ENCODE results near the gene NF1.

The NF1 gene

GRCh38 chr17:31132977-31133376 is 38.2 kb downstream of the NF1 start:
- TF ChIP-seq FOXP2 (optimal IDR thresholded peaks at IDR 0.05; ENCODE audit: borderline replicate concordance, extremely low read depth, extremely low read length, insufficient read depth) (no peak), POLR2AphosphoS5 (IDR thresholded peaks at IDR 0.05; ENCODE audit: low read depth, low read length) (no peak), SIN3A (IDR thresholded peaks at IDR 0.05; ENCODE audit: borderline replicate concordance, insufficient read depth, low read length) (no peak), REST (IDR thresholded peaks at IDR 0.05; ENCODE audit: insufficient read depth in 1 of 2, low read depth in 2 of 2, low read length in 2 of 2) (no peak), TAF1 (IDR thresholded peaks at IDR 0.05; ENCODE audit: borderline replicate concordance, insufficient read depth, low read length) (no peak)

DNA sequence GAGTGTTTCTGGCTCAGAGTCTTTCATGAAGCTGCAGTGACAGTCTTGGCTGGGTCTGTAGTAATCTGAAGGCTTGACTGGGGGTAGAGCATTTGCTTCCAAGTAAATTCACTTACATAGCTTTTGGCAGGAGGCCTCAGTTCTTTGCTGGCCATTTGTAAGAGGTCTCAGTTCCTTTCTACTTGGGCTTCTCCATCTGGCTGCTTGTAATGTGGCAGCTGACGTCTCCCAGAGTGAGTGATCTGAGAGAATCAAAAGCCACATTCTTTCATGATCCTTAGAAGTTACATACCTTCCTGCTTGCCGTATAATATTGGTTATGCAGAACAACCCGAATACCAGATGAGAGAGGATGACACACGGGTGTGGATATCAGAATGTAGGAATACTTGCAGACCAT is 39.8 kb downstream of the NF1 start:
- no peak for TF ChIP-seq POLR2AphosphoS5 (IDR thresholded peaks at IDR 0.05; ENCODE audit: low read depth, low read length)
- no peak for TF ChIP-seq TAF1 (IDR thresholded peaks at IDR 0.05; ENCODE audit: borderline replicate concordance, insufficient read depth, low read length)
- no peak for TF ChIP-seq FOXP2 (optimal IDR thresholded peaks at IDR 0.05; ENCODE audit: borderline replicate concordance, extremely low read depth, extremely low read length, insufficient read depth)
- TF ChIP-seq REST (IDR thresholded peaks at IDR 0.05; ENCODE audit: insufficient read depth in 1 of 2, low read depth in 2 of 2, low read length in 2 of 2) = no peak
- no peak for TF ChIP-seq SIN3A (IDR thresholded peaks at IDR 0.05; ENCODE audit: borderline replicate concordance, insufficient read depth, low read length)

GRCh38 chr17:31136319-31136718 is 41.5 kb downstream of the NF1 start:
- no peak for TF ChIP-seq TAF1 (IDR thresholded peaks at IDR 0.05; ENCODE audit: borderline replicate concordance, insufficient read depth, low read length)
- TF ChIP-seq SIN3A (IDR thresholded peaks at IDR 0.05; ENCODE audit: borderline replicate concordance, insufficient read depth, low read length) = no peak
- TF ChIP-seq REST (IDR thresholded peaks at IDR 0.05; ENCODE audit: insufficient read depth in 1 of 2, low read depth in 2 of 2, low read length in 2 of 2) = no peak
- no peak for TF ChIP-seq POLR2AphosphoS5 (IDR thresholded peaks at IDR 0.05; ENCODE audit: low read depth, low read length)
- TF ChIP-seq FOXP2 (optimal IDR thresholded peaks at IDR 0.05; ENCODE audit: borderline replicate concordance, extremely low read depth, extremely low read length, insufficient read depth) = no peak

DNA sequence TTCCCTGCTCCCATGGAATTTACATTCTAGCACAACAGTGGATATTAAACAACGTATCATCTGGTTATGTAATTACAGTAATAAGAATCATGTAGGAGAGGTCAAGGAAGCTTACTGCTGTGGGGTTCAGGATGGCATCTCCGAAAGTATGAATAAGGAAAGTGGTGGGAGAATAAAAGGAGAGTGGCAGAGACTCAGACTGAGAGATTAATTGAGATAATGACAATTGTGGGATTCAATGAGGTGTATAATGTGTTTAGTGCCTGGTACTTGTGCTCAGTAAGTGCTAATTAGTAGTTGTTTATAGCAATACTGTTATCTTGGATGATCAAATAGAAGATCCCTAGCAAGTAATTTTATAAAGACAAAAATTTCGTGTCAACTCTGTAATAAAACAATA is 45.3 kb downstream of the NF1 start:
- no peak for TF ChIP-seq REST (IDR thresholded peaks at IDR 0.05; ENCODE audit: insufficient read depth in 1 of 2, low read depth in 2 of 2, low read length in 2 of 2)
- no peak for TF ChIP-seq TAF1 (IDR thresholded peaks at IDR 0.05; ENCODE audit: borderline replicate concordance, insufficient read depth, low read length)
- no peak for TF ChIP-seq FOXP2 (optimal IDR thresholded peaks at IDR 0.05; ENCODE audit: borderline replicate concordance, extremely low read depth, extremely low read length, insufficient read depth)
- TF ChIP-seq POLR2AphosphoS5 (IDR thresholded peaks at IDR 0.05; ENCODE audit: low read depth, low read length) = no peak
- no peak for TF ChIP-seq SIN3A (IDR thresholded peaks at IDR 0.05; ENCODE audit: borderline replicate concordance, insufficient read depth, low read length)

GRCh38 chr17:31144428-31144827 is 49.7 kb downstream of the NF1 start:
- no peak for TF ChIP-seq SIN3A (IDR thresholded peaks at IDR 0.05; ENCODE audit: borderline replicate concordance, insufficient read depth, low read length)
- no peak for TF ChIP-seq POLR2AphosphoS5 (IDR thresholded peaks at IDR 0.05; ENCODE audit: low read depth, low read length)
- TF ChIP-seq TAF1 (IDR thresholded peaks at IDR 0.05; ENCODE audit: borderline replicate concordance, insufficient read depth, low read length) = no peak
- no peak for TF ChIP-seq REST (IDR thresholded peaks at IDR 0.05; ENCODE audit: insufficient read depth in 1 of 2, low read depth in 2 of 2, low read length in 2 of 2)
- TF ChIP-seq FOXP2 (optimal IDR thresholded peaks at IDR 0.05; ENCODE audit: borderline replicate concordance, extremely low read depth, extremely low read length, insufficient read depth) = no peak
